ENCODE data around the gene HLA-DMA.

Gene HLA-DMA

DNA sequence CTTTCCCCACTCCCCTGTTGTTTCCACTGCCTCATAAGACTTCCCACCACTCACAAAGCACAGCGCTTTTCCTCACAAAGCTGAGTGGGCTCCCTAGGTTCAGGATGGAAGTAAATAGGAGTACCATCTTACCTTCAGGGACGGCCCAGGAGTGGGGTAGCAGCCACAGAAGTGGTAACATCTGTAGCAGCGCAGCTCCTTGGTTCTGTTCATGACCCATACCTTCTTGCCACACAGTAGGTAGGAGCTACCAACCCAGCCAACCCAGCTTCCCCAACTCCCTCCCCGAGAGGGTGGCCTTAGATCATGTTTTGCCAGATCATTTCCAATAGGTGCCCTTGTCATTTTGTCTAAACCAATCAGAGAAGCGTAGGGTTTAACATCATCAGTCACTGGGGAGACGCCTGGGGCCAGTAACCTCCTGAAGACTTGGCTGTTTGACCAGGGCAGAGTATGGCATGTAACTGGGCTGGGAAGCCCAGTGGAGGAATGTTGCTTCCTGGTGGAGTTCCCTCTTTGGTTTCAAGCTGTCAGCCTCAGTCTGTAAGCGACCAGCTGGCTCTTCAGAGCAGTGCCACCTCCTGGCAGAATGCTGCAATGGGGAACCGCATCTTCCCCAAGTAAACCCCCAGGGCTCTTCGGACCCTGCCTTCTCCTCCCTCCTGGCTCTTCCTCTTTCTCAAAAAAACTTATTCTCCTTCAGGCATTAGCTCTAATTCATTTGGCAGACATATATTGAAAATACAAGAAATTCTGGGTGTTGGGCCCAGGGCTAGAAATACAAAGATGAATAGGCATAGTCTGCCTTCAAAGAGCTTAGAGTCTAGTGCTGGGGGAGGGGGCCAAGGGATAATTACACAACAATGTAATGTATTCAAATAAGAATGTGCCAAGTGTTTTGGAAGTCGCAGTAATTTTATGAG, at the start of gene HLA-DMA:
Gene HLA-DMA (minus strand): TSS at position 281 of the 923 bp plus-strand sequence. CDS start 61 bp downstream, at position 220.
- DNase-seq: peak; percentile 17

DNA sequence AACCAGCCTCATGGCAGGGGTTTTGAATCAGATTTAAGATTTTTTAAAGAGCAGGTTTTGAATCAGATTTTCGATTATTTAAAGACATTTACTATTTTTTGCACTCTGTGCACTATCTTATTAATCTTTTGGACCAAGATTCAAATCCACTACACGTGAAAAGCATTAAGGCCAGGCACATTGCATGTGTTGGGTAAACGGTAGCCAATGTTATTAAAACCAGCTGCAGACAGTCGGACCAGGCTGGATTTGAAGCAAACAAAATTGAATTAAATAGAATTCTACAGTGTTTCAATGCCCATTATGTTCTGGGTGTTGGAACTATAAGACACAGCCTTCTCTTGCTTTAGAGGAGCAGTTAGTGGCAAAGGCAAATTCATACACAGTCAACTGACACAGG, 48.8 kb upstream of the HLA-DMA start:
- no peak for DNase-seq

DNA sequence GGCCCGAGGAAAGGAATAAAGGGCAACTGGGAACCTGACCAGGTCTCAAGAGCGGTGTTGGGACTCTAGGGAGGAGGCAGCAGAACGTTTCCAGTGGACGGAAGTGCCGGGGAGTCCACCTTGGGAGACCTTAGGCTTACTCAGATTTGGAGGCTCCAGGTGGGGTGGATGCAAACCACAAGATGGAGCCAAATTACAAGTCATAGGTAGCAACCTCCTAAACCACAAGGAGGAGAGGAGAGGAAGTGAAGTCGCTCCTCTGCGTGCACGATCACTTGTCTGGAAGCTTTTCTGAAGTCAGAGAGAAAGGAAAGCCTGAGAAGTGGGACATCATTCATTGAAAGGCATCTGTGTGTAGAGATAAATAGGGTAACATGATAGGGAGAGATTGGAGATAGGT, 47.2 kb upstream of the HLA-DMA start:
- DNase-seq: no peak

DNA sequence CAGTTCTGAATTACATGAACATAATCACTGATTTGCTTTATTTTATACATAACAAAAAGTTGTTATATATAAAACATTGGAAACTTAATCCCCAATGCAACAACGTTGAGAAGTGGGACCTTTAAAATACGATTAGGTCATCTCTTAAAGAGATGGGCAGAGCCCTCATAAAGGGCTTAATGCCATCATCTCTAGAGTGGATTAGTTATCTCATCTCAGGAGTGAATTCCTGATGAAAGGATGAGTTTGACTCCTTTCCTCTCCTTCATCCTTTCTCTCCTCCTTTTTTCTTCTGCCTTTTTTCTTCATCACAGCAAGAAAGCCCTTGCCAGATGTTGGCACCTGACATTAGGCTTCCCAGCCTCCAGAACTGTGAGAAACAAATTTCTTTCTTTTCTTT, 42.6 kb upstream of the HLA-DMA start:
- no peak for DNase-seq

DNA sequence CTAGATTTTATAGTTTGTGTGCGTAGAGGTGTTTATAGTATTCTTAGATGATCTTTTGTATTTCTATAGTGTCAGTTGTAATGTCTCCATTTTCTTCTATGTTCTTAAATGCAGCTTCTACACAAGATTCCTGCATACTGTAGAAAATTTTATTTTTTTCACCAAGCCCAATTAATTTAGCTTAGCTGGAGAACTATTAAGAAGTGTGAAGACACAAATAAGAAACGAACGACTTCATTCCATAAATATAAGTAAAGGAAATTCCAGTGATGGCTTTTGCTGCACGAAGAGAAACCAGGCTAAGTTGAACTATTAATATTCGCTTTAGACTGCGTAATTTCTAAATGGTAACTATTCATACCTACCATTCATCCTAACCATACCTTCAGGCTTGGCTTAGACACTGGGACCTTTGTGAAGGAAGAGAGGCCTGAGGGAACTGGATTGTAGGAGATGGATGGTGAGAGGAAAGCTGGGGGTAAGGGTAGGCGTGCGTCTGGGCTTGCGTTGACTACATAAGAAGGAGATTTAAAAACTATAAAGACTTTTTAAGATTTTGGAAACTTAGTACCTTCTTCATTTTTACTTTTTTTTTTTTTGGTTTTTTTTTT, 40.6 kb upstream of the HLA-DMA start:
- no peak for DNase-seq

DNA sequence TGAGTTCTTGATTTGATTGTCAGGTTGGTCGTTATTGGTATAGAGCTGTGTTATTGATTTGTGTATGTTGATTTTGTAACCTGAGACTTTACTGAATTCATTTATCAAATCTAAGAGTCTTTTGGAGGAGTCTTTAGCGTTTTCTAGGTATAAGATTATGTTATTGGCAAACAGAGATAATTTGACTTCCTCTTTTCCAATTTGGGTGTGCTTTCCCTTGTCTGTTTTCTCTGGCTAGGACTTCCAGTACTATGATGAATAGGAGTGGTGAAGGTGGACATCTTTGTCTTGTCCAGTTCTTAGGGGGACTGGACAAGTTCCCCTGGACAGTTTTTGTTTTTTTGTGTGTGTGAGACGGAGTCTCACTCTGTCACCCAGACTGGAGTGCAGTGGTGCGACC, 39.1 kb upstream of the HLA-DMA start:
- no peak for DNase-seq

DNA sequence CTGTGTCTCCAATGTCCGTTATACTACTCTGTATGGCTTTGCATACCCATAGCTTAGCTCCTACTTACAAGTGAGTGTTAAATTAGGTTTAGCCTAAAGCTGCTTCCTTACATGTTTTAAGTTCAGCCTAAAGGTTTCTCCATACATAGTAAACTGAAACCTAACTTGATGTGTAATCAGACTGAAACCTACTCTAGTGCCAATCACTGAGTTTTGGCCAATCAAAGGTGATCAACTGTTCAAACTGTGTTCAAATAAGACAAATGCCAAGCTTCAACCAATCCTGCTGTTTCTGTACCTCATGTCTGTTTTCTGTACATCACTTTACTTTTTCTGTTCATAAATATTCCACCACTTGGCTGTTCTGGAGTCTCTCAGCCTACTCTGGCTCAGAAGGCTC, 36.5 kb upstream of the HLA-DMA start:
- no peak for DNase-seq

DNA sequence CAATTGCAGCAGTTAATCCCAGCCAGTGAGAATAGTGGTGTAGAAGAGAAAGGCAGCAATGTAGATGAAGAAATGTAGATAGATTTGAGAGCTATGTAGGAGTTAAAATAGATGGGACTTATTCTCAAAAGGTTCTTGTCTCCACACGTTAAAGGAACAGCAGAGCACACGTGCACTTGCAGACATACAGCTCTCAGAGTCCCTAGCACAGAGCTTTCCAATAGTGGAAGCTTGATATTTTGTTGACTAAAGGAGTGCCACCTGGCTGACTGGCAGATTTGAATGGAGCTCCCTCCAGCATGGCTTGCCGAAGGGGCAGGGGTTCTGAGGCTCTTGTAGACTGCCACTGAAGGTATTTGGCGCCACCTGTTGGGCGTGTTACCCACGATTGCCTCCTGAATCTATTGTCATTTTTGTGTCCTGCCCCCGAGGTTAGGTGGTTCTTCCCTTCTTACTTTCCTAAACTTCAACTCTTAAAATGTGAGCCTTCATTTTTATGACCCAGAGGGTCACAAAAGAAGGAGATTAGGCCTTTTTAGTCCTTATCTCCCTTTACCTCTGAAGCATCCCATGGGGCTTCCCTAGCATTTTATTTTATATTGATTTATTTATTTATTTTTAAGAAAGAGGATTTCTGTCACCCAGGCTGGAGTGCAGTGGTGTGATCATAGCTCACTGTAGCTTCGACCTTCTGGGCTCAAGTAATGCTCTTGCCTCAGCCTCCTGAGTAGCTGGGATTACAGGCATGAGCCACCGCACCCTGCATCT, 31.9 kb upstream of the HLA-DMA start:
- peak; percentile 87 for DNase-seq

DNA sequence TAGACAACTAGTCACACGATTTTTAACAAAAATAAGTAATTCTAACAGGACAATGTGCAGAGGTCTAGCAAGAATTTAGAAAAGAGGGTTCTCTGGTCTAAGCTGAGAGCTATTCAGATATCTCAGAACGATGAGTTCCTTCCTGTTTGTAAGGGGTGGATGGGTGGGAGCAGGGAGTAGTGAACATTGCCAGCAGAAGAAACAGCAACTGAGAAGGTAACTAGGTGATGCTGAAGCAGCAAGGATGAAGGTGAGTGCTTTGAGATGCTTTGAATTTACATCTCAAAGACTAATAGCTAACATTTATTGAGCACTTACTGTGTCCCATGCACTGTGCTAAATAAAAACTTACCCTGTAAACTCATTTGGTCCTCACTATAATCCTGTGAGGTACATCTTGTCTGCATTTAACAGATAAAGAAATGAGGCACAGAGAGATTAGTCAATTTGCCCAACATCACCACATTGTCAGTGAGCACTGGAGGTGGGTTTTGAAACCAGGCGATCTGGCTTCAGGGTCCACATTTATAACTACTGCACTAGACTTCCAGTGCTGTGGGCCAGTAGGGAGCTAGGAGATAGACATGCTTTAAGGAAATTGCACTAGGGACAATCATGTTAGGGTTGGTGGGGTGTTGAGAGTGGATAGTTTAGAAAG, 31.2 kb upstream of the HLA-DMA start:
- no peak for DNase-seq

DNA sequence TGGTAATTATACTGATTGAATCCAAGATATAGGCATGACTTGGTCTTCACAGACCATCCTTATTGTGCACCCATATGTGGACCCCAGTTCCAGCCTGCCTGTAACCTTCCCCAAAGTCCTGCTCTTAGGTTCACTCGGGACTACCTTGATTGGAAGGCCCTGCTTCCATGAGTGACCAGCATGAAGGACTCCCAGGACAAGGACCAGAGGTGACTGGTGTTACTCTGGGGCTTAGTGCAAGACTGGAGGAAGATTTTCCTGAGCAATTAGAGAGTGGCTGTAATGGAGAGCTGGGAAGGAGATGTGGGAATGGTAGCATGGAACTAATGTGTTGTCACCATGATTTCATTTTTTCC, 30.6 kb upstream of the HLA-DMA start:
- DNase-seq: no peak

DNA sequence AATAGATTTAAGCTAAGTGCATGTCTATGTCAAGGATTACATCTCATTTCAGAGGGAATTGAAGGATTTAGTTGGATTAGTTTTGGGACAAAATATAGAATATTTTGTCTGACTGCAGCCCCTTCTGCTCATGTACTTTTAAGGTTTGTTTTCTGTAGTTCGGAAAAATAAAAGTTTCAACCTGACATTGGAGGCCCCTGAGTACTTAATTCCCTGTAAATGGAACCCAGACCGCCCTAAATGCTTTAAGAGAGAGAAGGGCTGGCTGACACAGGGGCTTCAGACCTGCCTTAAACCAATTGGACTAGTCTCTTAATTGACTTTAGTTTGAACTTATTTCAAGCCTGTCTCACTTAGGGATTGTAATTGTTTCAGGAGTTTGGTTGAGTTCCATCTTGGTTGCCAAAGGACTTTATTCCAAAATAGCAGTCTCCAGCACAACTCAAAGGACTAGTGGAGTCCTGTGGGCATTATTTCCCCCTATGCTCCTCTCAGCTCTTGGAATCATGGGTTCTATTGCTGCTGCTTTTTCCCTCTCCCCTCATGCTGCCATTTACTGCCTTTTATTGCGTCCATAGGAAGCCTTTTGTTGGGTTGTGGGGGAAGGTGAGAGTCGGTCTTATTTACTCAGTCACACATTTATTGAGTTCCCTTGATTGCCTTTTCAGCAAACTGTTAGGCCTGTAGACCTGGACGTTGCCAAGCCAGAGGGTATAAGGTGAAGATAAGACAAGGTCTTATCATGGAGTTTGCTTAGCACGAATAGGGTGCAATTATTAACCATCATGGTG, 30.0 kb upstream of the HLA-DMA start:
- DNase-seq: no peak

DNA sequence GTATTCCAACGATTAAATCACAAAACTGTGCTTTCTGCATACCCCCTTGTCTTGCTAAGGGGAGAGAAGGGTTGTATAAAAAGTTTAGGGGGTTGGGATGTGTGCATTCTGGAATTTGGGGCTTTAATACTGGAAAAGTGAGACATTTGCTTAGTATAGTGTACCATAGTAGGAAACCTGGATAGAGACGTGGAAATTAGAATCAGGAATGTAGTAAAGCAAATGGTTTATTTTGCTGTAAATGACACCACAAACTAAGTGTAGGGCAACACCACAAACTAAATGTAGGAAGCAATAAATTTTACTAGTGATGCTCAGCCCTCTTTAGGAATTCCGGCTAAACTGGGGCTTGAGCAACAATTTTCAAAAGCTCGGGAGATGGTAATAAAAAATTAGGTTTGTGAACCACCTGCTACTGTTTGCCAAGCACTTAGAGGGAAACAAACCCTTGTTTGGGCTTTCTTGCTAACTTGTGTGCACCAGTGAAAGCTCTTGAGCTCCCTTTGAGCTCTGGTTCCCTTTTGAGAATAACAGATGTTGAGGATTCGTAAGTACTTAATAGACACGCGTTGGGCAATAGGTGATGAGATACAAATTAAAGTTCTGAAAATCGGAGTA, 29.3 kb upstream of the HLA-DMA start:
- DNase-seq: peak; percentile 40

DNA sequence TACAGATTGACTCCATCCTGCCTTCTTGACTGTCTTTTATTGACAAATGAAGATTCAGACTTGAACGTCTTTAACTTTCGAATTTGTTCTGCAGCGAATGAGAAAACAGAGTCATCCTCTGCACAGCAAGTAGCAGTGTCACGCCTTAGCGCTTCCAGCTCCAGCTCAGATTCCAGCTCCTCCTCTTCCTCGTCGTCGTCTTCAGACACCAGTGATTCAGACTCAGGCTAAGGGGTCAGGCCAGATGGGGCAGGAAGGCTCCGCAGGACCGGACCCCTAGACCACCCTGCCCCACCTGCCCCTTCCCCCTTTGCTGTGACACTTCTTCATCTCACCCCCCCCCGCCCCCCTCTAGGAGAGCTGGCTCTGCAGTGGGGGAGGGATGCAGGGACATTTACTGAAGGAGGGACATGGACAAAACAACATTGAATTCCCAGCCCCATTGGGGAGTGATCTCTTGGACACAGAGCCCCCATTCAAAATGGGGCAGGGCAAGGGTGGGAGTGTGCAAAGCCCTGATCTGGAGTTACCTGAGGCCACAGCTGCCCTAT, 27.7 kb upstream of the HLA-DMA start:
- no peak for DNase-seq

DNA sequence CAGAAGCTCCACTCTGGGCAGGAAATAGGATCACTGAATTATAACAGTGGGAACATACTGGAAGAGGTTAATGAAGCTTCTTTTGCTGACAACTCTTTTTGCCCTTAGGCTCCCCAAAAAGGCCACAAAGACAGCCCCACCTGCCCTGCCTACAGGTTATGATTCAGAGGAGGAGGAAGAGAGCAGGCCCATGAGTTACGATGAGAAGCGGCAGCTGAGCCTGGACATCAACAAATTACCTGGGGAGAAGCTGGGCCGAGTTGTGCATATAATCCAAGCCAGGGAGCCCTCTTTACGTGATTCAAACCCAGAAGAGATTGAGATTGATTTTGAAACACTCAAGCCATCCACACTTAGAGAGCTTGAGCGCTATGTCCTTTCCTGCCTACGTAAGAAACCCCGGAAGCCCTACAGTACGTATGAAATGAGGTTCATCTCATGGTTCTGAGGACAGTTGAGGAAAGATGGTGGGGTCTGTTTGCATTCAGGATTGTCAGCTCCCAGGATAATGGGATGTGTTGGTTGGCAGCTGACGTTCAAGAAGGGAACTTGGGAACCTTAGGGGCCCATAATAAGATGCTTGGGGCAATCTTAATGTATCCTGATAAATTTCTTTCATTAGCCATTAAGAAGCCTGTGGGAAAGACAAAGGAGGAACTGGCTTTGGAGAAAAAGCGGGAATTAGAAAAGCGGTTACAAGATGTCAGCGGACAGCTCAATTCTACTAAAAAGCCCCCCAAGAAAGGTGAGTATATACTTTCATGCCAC, 27.0 kb upstream of the HLA-DMA start:
- DNase-seq: no peak

DNA sequence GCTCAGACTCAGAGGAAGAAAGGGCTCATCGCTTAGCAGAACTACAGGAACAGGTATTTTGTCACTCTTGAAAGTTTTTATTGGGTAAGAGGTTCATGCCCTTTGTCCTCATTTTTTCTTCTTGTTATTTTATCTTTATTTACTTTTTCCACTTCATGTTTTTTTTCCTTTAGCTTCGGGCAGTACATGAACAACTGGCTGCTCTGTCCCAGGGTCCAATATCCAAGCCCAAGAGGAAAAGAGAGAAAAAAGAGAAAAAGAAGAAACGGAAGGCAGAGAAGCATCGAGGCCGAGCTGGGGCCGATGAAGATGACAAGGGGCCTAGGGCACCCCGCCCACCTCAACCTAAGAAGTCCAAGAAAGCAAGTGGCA, 25.0 kb upstream of the HLA-DMA start:
- no peak for DNase-seq

DNA sequence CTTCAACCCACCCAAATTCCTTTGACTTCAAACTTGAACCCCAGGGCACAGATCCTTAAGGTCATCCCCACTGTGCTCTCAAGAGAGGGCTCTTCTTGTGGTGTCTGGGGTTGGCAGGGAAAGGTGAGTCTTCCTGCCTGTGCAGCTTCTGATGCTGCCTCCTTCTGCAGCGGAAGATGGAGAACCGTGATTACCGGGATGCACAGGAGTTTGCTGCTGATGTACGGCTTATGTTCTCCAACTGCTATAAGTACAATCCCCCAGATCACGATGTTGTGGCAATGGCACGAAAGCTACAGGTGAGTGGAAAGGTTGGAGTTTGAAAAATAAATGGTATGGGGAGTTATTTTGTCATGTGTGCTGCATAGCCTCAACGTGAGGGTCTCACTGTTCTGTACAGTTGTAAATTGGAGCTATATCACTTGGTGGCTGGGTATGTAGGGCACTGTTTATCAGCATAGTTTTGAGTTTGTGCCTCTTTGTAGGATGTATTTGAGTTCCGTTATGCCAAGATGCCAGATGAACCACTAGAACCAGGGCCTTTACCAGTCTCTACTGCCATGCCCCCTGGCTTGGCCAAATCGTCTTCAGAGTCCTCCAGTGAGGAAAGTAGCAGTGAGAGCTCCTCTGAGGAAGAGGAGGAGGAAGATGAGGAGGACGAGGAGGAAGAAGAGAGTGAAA, 24.5 kb upstream of the HLA-DMA start:
- no peak for DNase-seq

DNA sequence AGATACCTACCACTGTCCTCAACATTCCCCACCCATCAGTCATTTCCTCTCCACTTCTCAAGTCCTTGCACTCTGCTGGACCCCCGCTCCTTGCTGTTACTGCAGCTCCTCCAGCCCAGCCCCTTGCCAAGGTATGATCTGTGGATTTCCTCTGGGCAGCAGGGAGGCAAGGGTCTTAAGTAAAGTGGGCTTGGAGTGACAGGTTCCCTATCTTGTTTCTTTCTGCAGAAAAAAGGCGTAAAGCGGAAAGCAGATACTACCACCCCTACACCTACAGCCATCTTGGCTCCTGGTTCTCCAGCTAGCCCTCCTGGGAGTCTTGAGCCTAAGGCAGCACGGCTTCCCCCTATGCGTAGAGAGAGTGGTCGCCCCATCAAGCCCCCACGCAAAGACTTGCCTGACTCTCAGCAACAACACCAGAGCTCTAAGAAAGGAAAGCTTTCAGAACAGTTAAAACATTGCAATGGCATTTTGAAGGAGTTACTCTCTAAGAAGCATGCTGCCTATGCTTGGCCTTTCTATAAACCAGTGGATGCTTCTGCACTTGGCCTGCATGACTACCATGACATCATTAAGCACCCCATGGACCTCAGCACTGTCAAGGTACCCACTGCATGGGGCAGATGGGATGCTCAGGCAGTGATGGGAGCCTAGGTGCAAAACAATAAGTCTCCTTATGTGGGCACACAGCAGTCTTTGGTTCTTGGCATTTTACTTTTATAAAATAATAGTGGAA, 23.6 kb upstream of the HLA-DMA start:
- no peak for DNase-seq

DNA sequence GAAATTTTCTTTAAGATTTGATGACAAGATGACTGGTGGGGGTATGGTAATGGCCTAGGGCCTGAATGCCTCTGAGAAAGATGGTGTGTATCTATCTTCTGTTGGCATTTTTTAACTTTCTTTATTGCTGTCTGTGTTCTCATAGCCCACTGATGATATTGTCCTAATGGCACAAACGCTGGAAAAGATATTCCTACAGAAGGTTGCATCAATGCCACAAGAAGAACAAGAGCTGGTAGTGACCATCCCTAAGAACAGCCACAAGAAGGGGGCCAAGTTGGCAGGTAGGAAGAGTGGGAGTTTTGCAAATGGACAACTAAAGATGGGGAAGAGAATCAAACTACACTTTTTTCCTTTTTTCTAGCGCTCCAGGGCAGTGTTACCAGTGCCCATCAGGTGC, 23.0 kb upstream of the HLA-DMA start:
- no peak for DNase-seq

DNA sequence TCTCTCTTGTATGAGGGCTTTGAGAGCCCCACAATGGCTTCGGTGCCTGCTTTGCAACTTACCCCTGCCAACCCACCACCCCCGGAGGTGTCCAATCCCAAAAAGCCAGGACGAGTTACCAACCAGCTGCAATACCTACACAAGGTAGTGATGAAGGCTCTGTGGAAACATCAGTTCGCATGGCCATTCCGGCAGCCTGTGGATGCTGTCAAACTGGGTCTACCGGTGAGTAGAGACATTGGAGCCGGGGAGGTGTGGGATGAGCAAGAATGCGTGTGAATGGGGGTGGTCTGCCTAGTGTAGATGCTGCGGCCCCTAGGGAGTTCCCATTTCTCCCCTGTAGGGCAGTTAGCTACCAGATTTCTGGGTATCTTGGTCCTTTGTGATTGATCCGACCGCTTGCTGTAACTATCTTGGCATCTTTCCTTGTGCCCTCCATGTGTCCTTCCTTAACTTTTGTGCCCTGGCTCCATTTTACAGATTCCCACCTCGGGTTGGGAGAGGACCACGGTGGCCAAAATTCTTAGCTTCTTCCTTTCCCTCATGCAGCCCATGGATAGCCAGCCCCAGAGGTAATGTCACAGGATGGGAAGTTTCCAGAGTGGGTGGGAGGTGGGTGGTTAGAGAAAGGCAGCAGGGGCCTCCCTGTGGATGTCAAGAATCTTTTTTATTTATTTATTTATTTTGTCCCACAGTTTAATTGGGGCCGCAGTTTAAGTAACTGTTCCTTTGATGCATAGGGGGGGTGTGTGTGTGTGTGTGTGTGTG, 21.8 kb upstream of the HLA-DMA start:
- DNase-seq: no peak
